Hematopoietic multipotent progenitor cell treated with erythropoietin and hydrocortisone succinate and interleukin-3 and kit ligand, for 15 days (in vitro differentiated cells): ENCODE results near the gene STK24.
A peak's percentile ranks its signal among the peaks of the same experiment; 100 is the strongest.

Experiments
- DNase-seq: peaks from one replicate; pipeline ENCODE4 v3.0.0-alpha.2; 2015; ENCODE audit warnings: low spot score

The STK24 gene

GRCh38 chr13:98489446-98490194 is 87.3 kb downstream of the STK24 start:
- no peak for DNase-seq

GRCh38 chr13:98488736-98489135 is 88.2 kb downstream of the STK24 start:
- no peak for DNase-seq

GRCh38 chr13:98487522-98487921 is 89.4 kb downstream of the STK24 start:
- DNase-seq = no peak

GRCh38 chr13:98487016-98487415 is 89.9 kb downstream of the STK24 start:
- DNase-seq = no peak

GRCh38 chr13:98486412-98486811 is 90.5 kb downstream of the STK24 start:
- DNase-seq = peak; percentile 29

GRCh38 chr13:98485561-98485960 is 91.3 kb downstream of the STK24 start:
- no peak for DNase-seq

- peak; percentile 61 for DNase-seq
Measured at GRCh38 chr13:98484289-98485219, 92.4 kb downstream of the STK24 start.

- DNase-seq = no peak
Measured at GRCh38 chr13:98483601-98484288, 93.2 kb downstream of the STK24 start.

GRCh38 chr13:98482476-98483444 is 94.1 kb downstream of the STK24 start:
- DNase-seq = no peak

GRCh38 chr13:98480915-98481877 is 95.7 kb downstream of the STK24 start:
- DNase-seq = peak; percentile 17

- no peak for DNase-seq
Measured at GRCh38 chr13:98479496-98480003, 97.4 kb downstream of the STK24 start.

- no peak for DNase-seq
Measured at GRCh38 chr13:98478189-98479129, 98.4 kb downstream of the STK24 start.

- DNase-seq = no peak
Measured at GRCh38 chr13:98476538-98476966, 100.4 kb downstream of the STK24 start.

- no peak for DNase-seq
Measured at GRCh38 chr13:98476106-98476505, 100.8 kb downstream of the STK24 start.

GRCh38 chr13:98475522-98475921 is 101.4 kb downstream of the STK24 start:
- DNase-seq = no peak

GRCh38 chr13:98474761-98475160 is 102.1 kb downstream of the STK24 start:
- DNase-seq = no peak

GRCh38 chr13:98474292-98474691 is 102.6 kb downstream of the STK24 start:
- DNase-seq = no peak

GRCh38 chr13:98473788-98474144 is 103.1 kb downstream of the STK24 start:
- DNase-seq = no peak
